GM18502 (cell line): ENCODE results near the gene CD1D.
"Not testable (repeated sequence)": the region's sequence is repeated elsewhere in the genome, so short reads cannot be mapped to it uniquely, and the experiment has no call there.

Experiments
- ATAC-seq: cut with Tn5 transposase; IDR thresholded peaks from one replicate; pipeline ENCODE4 v1.9.1; 2021; ENCODE audit warnings: mild to moderate bottlenecking; ENCODE audit not compliant: unreplicated experiment, poor library complexity

Gene CD1D

GRCh38 chr1:158175915-158176314, 4.8 kb upstream of the CD1D start:
- ATAC-seq: not testable (repeated sequence)

GRCh38 chr1:158176399-158176798, 4.3 kb upstream of the CD1D start:
- no peak for ATAC-seq

GRCh38 chr1:158176849-158177699, 3.6 kb upstream of the CD1D start:
- ATAC-seq: not testable (repeated sequence)

GRCh38 chr1:158177700-158178450, 2.8 kb upstream of the CD1D start:
- peak; percentile 60 for ATAC-seq

- ATAC-seq: peak; percentile 93
Observed at GRCh38 chr1:158179301-158180041, 1.2 kb upstream of the CD1D start.

GRCh38 chr1:158181577-158181922, 855 bp downstream of the CD1D start:
- ATAC-seq: no peak

- no peak for ATAC-seq
Observed at GRCh38 chr1:158185770-158186169, 5.1 kb downstream of the CD1D start.

GRCh38 chr1:158186180-158186579, 5.5 kb downstream of the CD1D start:
- ATAC-seq: no peak

GRCh38 chr1:158188611-158189010, 7.9 kb downstream of the CD1D start:
- ATAC-seq: no peak

- no peak for ATAC-seq
Observed at GRCh38 chr1:158189624-158190023, 8.9 kb downstream of the CD1D start.

- no peak for ATAC-seq
Observed at GRCh38 chr1:158191299-158191698, 10.6 kb downstream of the CD1D start.

- no peak for ATAC-seq
Observed at GRCh38 chr1:158196461-158196860, 15.8 kb downstream of the CD1D start.

GRCh38 chr1:158199849-158200248, 19.2 kb downstream of the CD1D start:
- no peak for ATAC-seq

- ATAC-seq: no peak
Observed at GRCh38 chr1:158200527-158200926, 19.8 kb downstream of the CD1D start.

GRCh38 chr1:158203693-158204457, 23.2 kb downstream of the CD1D start:
- ATAC-seq: peak; percentile 49

GRCh38 chr1:158204458-158204827, 23.7 kb downstream of the CD1D start:
- ATAC-seq: no peak

- ATAC-seq: no peak
Observed at GRCh38 chr1:158208586-158209116, 28.0 kb downstream of the CD1D start.

GRCh38 chr1:158212320-158212719, 31.6 kb downstream of the CD1D start:
- ATAC-seq: no peak

- ATAC-seq: not testable (repeated sequence)
Observed at GRCh38 chr1:158223445-158223844, 42.8 kb downstream of the CD1D start.
